Epithelial cell of proximal tubule (primary cell): ENCODE results near the gene ZNF599. TPM values are rescaled to one million over a fixed set of nuclear protein-coding genes. Genes with fewer than 3 reads are reported as not detected.
A peak's percentile ranks its signal among the peaks of the same experiment; 100 is the strongest.

Experiments used
- DNase-seq: peaks from one replicate; pipeline ENCODE4 v3.0.0-alpha.2; 2011; ENCODE audit warnings: low read depth
- H3K4me3 ChIP-seq: 2 replicates; pipeline ENCODE4 v1.5.1; 2011; ENCODE audit warnings: low read depth, mild to moderate bottlenecking, low read length
- CTCF ChIP-seq: conservative IDR thresholded peaks from 2 replicates; pipeline ENCODE4 v1.5.1; 2012; ENCODE audit warnings: low read depth, mild to moderate bottlenecking, low read length
- total RNA-seq: library from RNA; depleted of rRNA; stranded (reverse); fragments of >200 nt; gene quantifications from 2 replicates; pipeline ENCODE4 v1.2.3, GENCODE V29; 2015

Gene ZNF599
- total RNA-seq, 1 donor from 2014 or later = 5.7 TPM

GRCh38 chr19:34731019-34731829, 41.8 kb downstream of the ZNF599 start:
- H3K4me3 ChIP-seq = no peak overlapping the region
- no peak for TF ChIP-seq CTCF
- no peak for DNase-seq

DNA sequence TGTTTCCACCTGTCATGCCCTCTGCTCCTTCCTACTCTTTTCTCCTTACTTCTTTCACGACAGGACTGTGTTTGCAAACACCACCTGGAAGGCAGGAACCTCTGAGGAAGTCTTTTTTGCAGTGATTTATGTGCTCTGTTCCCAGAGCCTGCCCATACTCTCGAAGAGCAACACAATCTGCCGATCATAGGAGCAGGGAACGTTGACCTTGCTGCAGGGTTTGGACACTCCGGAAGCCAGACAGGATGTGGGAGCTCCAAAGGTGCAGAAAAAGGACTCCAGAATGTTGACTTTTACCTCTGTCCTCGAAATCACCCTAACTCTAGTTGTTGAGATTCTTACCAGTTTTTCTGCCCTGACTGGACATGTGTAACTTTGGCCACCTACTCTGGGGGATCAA, 47.6 kb downstream of the ZNF599 start:
- TF ChIP-seq CTCF = no peak
- no peak for DNase-seq

GRCh38 chr19:34722353-34722752, 50.7 kb downstream of the ZNF599 start:
- H3K4me3 ChIP-seq = no peak overlapping the region
- no peak for DNase-seq
- TF ChIP-seq CTCF = no peak

More for the DNA sequence above, 47.6 kb downstream of the ZNF599 start:
- no peak overlapping the region for H3K4me3 ChIP-seq

DNA sequence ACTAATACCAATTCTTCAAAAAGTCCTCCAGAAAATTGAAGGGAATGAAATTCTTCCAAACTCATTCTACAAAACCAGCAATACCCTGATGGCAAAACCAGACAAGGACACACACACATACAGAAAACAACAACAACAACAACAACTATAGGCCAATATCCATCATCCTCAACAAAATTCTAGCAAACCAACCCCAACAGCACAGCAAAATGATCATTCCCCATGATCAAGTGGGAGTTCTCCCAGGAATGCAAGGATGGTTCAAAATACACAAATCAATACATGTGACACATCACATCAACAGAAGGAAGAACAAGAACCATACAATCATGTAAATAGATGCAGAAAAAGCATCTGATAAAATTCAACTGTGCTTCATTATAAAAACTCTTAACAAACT, 57.7 kb downstream of the ZNF599 start:
- TF ChIP-seq CTCF = no peak
- DNase-seq = no peak
- H3K4me3 ChIP-seq = no peak overlapping the region

DNA sequence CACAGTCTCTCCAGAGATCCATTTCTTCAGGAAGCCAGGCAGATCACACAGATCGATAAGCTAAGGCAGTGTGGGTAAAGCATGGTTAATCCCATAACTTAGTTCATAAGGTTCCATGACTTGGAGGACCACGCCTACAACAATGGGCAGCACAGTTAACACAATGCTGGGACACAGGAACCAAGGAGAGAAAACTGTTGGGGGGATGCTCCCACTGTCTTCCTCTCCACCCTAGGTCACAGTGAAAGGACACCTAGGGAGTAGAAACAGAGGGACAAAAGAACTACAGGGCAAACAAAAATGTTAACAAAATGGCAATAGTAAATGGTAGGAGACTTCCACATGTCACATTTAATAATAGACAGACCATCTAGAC, 59.8 kb downstream of the ZNF599 start:
- no peak for DNase-seq
- H3K4me3 ChIP-seq = no peak overlapping the region
- TF ChIP-seq CTCF = no peak

DNA sequence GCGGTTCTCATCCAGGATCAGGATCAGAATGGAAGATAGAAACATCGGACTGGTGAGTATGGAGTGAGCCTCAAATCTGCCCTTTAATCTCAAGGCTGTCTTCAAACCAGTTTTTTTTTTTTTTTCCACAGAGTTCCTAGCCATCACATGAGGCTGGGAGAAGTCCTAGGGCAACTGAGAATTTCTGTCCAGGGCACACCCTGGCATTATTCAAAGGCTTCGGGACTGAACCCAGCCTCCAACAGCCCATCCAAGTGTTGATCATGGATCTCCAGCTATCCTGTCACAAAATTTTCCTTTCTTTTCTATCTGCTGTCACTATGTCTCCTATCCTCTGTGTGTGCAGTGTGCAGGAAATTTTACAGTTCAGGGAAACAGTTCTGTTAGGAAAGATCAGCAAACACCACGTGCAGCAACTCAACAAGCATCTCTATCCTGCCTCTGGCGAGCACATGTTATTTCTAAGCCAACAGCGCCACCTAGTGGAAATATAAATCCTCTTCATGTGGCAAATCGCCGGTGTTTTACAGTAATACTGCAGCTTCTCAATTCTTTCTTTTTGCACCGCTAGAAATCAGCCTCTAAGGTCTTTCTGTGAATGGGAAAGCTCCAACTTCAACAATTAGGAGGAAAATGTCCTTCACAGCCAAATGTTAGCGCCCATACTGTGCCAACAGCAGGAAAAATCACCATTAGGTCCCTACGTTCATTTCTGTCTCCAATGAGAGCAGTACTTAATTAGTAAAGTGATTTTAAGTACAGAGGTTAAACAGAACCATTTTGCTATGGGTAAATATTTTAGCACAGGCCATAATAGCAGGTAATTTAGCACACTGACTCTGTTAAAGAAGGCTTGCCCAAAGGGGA, 60.4 kb downstream of the ZNF599 start:
- peak; percentile 38 for DNase-seq
- TF ChIP-seq CTCF = peak; percentile 65
- H3K4me3 ChIP-seq = no peak overlapping the region
